ENCODE results near the gene KCTD5. TPM values are rescaled to one million over a fixed set of nuclear protein-coding genes. Genes with fewer than 3 reads are reported as not detected.

Gene KCTD5
- 27.6 and 34.2 TPM in 2 replicates for total RNA-seq

DNA sequence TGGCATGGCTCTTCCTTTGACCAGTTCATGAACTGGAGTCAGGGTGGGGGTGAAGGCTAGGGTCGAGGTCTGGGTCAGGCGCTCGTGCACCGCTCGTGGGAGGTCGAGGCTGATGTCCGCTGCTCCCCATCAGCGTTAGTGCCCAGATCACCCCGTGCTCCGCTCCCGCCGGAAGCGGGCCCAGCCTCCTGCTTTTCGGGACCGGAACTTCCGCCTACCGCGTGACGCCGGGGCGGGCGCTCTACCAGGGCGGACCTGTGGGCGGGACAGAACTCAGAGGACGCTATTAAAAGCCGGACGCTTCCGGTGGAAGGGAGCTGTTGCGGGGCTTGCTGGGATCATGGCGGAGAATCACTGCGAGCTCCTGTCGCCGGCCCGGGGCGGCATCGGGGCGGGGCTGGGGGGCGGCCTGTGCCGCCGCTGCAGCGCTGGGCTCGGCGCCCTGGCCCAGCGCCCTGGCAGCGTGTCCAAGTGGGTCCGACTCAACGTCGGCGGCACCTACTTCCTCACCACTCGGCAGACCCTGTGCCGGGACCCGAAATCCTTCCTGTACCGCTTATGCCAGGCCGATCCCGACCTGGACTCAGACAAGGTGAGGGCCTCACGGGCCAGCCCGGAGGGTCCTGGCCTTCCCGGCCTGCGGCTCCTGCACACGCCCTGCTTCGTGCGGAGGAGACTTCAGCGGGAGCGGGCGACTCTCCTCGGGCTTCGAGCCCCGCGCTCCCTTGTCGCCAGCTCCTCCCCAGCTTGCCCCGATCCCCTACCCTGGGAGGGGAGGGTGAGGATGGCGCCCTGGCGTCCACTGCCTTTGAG, at the start of gene KCTD5:
KCTD5 (plus strand) TSS at position 315 of the 813 bp plus-strand sequence; CDS start at position 341, 26 bp downstream.

GRCh38 chr16:2720064-2720457, 37.7 kb downstream of the KCTD5 start, which contains the start of gene PRSS27:
TSS of gene PRSS27 (minus strand) at chr16:2720224. CDS start at chr16:2720160, 64 bp downstream.

GRCh38 chr16:2752035-2752849, 69.9 kb downstream of the KCTD5 start, which contains the start of gene SRRM2:
TSS of gene SRRM2 (plus strand) at chr16:2752638. CDS start at chr16:2756365, 3,727 bp downstream.

Other genes with a start within 250 kb of the KCTD5 start
- gene TEDC2, start 222.4 kb upstream of the KCTD5 start, total RNA-seq = 23.8 and 25.9 TPM in 2 replicates
- 0.15 and 0.34 TPM in 2 replicates for gene NTN3, start 211.2 kb upstream of the KCTD5 start, total RNA-seq
- gene TBC1D24, start 207.4 kb upstream of the KCTD5 start, total RNA-seq = 6.8 and 9.9 TPM in 2 replicates
- 44.6 and 45.0 TPM in 2 replicates for gene ATP6V0C, start 168.6 kb upstream of the KCTD5 start, total RNA-seq
- 23.9 and 26.2 TPM in 2 replicates for gene AMDHD2, start 162.2 kb upstream of the KCTD5 start, total RNA-seq
- not detected in 2 replicates for gene CEMP1, start 151.1 kb upstream of the KCTD5 start, total RNA-seq
- 13.1 and 13.6 TPM in 2 replicates for gene PDPK1, start 144.5 kb upstream of the KCTD5 start, total RNA-seq
- gene PRSS27, start 37.7 kb downstream of the KCTD5 start, total RNA-seq = 0.50 and 0.74 TPM in 2 replicates
- gene SRRM2, start 70.1 kb downstream of the KCTD5 start, total RNA-seq = 43.3 and 52.5 TPM in 2 replicates
- gene ELOB, start 94.8 kb downstream of the KCTD5 start, total RNA-seq = 333 and 369 TPM in 2 replicates
- gene PRSS33, start 105.0 kb downstream of the KCTD5 start, total RNA-seq = not detected in 2 replicates
- gene PRSS41, start 115.9 kb downstream of the KCTD5 start, total RNA-seq = not detected in 2 replicates
- gene PRSS21, start 134.7 kb downstream of the KCTD5 start, total RNA-seq = not detected in 2 replicates
- gene ZG16B, start 147.8 kb downstream of the KCTD5 start, total RNA-seq = 0.45 and 1.0 TPM in 2 replicates
- gene PRSS22, start 175.6 kb downstream of the KCTD5 start, total RNA-seq = not detected in 2 replicates
- 72.8 and 91.0 TPM in 2 replicates for gene FLYWCH2, start 200.7 kb downstream of the KCTD5 start, total RNA-seq
- 34.6 and 35.1 TPM in 2 replicates for gene FLYWCH1, start 229.4 kb downstream of the KCTD5 start, total RNA-seq

All from bronchus fibroblast of lung (primary cell).